ENCODE data around the gene DVL3.
"Not testable (repeated sequence)": the region's sequence is repeated elsewhere in the genome, so short reads cannot be mapped to it uniquely, and the experiment has no call there.

Gene DVL3

DNA sequence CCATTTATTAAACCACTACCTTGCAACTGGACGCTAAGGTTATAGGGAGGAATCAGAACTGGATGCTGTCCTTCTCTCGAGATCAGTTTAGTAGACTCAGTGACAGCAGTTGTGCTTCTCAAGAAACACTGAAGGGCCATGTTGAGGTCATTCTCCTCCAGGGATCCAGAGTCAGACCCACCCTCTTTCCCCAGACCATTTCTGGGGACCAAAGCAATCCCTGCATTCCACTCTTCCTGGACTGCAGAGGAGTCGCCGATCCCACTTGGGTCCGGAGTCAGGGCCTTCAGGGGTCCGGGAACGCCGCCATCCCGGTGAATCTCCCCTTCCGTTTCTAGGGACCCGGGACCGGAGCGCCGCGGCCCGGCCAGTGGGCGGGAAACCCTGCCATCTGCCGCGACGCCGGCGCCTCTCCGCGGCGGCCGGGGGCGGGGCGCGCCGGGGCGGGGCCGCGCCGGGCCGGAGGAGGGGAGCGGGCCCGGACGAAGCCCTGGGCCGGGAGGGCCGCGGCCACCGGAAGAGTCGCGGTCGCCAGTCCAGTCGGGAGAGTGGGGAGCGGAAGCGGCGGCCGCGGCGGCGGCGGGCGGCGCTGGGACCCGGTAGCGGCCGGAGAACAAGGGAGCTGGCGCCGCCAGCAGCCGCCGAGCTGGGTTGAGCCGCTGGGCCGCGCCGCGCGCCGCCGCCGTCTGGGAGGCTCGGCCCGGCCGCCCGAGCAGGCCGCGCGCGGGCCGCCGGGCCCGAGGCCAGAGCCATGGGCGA lies at the start of gene DVL3:
DVL3 (plus strand) TSS at position 493 of the 759 bp plus-strand sequence; CDS start at position 752, 259 bp downstream.
- peak; percentile 64 for DNase-seq

GRCh38 chr3:184110316-184110725 lies 44.9 kb upstream of the DVL3 start:
- no peak for DNase-seq

DNA sequence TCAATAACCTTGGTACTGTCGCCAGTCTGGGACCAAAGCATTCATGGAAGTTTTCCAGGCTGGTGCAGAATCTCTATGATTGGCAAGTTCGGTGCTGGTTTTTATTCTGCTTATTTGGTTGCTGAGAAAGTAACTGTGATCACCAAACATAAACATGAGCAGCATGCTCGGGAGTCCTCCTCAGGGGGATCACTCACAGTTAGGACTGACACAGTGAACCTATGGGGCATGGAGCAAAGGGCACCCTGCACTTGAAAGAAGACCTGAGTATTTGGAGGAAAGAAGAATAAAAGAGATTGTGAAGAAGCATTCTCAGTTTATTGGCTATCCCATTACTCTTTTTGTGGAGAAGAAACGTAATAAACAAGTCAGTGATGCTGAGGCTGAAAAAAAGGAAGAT lies 39.2 kb upstream of the DVL3 start:
- no peak for DNase-seq

- no peak for DNase-seq
These were observed 37.5 kb upstream of the DVL3 start for GRCh38 chr3:184117636-184118035.

- DNase-seq, result not testable (repeated sequence)
These were observed 34.1 kb upstream of the DVL3 start for GRCh38 chr3:184121031-184121430.

DNA sequence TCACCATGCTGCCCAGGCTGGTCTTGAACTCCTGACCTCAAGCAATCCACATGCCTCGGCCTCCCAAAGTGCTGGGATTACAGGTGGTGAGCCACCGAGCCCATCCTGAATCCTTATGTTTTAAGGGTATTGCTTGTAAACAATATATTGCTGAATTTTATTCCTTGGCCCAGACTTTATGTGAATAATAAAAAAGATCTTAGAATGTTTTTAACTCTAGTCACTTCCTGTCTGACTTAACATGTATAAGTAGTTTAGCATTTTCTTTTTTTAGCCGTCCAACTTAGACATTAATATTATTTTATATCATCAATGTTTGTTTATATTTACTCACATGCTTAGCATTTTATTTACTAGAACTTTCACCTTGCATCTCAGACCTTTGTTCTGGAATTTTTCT lies 29.2 kb upstream of the DVL3 start:
- DNase-seq, result no peak

DNA sequence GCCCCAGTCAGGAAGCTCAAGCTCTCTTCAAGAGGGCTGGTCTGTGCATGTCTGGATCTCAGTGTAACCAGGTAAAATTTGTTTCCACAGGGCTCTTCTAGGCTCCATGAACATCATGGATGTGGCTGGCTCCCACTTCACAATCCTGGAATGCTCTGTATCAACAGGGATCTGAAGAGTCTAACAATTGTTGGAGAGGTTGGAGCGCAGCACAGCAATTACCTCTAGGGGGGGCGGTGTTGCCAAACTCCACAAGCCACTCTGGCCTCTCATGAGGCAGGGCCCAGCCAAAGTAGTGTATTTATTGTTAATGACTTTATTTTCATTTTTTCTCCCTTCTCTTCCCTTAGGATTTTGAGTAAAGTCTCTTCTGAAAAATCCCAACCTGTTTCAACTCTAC lies 26.2 kb upstream of the DVL3 start:
- no peak for DNase-seq

DNA sequence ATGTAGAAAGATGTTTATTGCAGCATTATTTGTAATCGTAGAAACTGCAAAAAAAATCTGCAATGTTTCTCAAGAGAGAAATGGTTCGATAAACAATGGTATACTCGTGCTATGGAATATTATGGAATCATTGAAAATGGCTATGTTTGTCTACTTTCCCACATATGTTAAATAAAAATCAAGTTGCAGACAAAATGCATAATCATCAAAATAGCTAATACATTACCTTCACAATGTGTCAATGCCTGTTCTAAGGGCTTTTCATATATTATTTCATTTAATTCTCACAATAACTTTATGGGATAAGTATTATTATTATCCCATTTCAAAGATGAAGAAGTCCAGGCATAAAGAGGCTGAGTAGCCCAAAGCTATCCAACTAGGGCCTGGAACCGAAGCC lies 22.2 kb upstream of the DVL3 start:
- no peak for DNase-seq

GRCh38 chr3:184133840-184134745 lies 21.1 kb upstream of the DVL3 start:
- DNase-seq, result peak; percentile 46

DNA sequence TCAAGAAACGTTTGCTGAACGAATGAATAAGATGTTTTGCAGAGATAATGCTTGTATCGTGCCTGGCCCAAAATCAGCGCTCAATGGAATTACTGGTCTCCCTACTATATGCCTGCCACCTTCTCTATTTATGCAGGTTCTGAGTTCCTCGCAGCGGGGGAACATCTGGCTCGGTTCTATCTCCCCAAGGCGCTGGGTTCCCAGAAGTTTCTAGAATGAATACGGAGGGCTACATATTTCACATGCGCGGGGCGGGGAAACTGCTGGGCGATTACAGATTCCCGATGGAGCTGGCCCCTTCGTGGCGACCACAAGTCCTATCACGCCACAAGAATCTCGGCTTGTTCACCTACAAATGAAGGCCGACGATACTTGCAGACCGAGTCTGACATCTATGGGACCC lies 20.4 kb upstream of the DVL3 start:
- DNase-seq, result no peak

DNA sequence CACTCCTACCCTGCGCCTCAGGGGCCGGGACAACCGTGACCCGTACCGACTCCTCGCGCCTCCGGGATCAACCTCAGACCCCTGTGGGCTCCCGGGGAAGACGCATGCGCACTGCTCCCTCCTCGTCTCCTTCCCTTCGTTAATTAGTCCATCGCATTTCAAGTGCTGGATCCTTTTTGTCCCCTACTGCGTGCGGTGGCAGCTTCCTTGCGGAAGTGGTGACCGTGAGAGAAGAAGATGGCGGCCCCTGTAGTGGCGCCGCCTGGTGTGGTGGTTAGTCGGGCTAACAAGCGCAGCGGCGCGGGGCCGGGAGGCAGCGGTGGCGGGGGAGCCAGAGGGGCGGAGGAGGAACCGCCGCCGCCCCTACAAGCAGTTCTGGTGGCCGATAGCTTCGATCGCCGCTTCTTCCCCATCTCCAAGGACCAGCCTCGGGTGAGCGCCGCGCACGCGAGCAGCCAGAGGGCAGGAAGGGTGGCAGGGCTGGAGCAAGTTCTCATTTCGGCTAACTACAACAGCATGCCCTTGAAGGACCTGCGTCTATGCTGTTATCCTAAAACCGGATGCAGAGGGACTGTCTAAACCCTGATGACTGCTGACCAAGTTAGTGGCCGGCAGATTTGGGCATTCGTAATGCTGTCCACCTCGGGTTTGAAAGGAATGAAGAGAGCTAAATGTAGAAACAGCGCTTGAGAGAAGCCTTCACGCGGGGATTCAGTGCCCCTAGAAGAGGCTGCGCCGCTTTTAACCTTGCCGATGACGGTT lies 19.8 kb upstream of the DVL3 start, which contains the start of gene EIF2B5:
EIF2B5 (plus strand) TSS at position 210 of the 762 bp plus-strand sequence; CDS start at position 238, 28 bp downstream.
- DNase-seq, result peak; percentile 84

- DNase-seq, result no peak
These were observed 19.3 kb upstream of the DVL3 start for GRCh38 chr3:184135911-184136260.

DNA sequence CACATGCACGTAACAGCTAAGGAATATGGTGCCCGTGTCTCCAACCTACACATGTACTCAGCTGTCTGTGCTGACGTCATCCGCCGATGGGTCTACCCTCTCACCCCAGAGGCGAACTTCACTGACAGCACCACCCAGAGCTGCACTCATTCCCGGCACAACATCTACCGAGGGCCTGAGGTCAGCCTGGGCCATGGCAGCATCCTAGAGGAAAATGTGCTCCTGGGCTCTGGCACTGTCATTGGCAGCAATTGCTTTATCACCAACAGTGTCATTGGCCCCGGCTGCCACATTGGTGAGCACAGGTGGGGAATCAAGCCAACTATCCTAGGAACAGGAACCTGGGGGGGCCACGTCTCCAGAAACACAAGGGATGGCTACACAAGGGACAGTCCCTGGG lies 14.7 kb upstream of the DVL3 start:
- DNase-seq, result no peak

- DNase-seq, result no peak
These were observed 13.0 kb upstream of the DVL3 start for GRCh38 chr3:184142199-184142598.

DNA sequence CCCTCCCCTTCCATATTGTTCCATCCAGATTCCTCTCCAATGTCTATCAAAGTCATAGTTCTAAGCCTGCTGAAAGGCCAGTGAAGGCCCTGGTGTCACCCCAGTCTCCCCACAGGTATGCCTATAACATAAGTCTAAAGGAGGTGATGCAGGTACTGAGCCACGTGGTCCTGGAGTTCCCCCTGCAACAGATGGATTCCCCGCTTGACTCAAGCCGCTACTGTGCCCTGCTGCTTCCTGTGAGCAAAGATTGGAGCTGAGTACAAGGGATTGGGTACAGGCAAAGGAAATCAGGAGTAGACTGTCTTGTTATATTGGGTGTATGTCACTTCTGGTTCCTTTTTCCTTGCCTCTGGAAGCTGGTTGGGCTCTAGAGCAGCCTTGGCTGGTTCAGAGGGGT lies 11.8 kb upstream of the DVL3 start:
- DNase-seq, result no peak

- no peak for DNase-seq
These were observed 10.7 kb upstream of the DVL3 start for GRCh38 chr3:184144505-184144904.

GRCh38 chr3:184145111-184145524 lies 10.1 kb upstream of the DVL3 start:
- peak; percentile 32 for DNase-seq

DNA sequence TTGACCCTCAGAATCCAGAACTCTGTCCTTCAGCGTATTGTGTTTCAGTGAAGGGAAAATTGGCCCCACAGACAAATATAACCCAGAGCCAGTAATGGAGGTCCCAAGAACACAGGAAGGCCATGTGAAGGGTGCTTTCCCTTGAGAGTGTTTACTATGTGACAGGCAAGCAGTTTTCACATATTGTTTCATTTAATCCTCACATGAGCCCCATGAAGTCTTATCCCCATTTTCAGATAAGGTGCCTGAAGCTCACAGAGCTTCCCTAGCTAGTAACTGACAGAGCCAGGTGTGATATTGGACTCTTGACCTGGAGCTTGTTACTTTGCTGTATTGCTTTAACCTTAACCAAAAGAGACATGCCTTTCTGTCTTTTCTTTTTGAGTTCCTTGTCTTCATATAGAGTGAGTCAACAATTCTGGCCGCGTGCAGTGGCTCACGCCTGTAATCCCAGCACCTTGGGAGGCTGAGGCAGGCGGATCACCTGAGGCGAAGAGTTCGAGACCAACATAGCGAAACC lies 9.4 kb upstream of the DVL3 start:
- no peak for DNase-seq

DNA sequence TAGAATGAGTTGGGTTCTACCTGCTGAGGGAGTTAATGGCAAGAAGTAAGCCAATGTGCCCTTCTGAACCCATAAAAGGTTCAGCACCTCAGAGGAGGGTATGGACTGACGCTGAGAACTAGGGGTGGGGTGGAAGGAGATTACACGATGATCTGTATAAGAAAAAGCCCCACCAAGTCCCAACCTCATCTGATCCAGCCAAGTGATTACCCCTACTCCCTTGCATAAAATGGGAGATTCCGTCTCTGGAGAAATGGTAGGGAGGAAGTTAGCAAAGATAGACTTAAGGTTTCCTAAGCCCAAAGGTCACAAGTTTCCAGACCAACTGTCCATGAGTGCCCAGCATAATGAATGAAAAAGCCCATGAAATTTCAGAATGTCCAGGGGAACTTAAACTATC lies 7.1 kb upstream of the DVL3 start:
- no peak for DNase-seq

- DNase-seq, result no peak
These were observed 6.1 kb upstream of the DVL3 start for GRCh38 chr3:184149123-184149522.

DNA sequence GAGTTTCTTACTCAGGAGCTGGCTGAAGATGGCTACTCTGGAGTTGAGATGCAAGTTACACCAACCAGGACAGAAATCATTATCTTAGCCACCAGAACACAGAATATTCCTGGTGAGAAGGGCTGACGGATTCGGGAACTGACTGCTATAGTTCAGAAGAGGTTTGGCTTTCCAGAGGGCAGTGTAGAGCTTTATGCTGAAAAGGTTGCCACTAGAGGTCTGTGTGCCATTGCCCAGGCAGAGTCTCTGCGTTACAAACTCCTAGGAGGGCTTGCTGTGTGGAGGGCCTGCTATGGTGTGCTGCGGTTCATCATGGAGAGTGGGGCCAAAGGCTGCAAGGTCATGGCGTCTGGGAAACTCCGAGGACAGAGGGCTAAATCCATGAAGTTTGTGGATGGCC lies 5.4 kb upstream of the DVL3 start:
- not testable (repeated sequence) for DNase-seq

- peak; percentile 68 for DNase-seq
These were observed 706 bp downstream of the DVL3 start for GRCh38 chr3:184155644-184156521.
